GM12864 (cell line): ENCODE measurements around the gene MAP4K5.

Source experiments
- DNase-seq: peaks from one replicate; pipeline ENCODE4 v3.0.0-alpha.2; 2011; ENCODE audit warnings: low read depth
- H3K4me3 ChIP-seq: 2 replicates; pipeline ENCODE4 v1.5.1; 2011; ENCODE audit warnings: mild to moderate bottlenecking, low read depth, low read length, control low read depth
- TF ChIP-seq, protein P1 (sequence below): IDR thresholded peaks from 2 replicates; pipeline ENCODE4 v1.5.1; 2011; ENCODE audit warnings: low read depth, mild to moderate bottlenecking, moderate library complexity, low read length, control low read depth, inconsistent platforms; ENCODE audit errors: missing control alignments

MAP4K5 gene

DNA sequence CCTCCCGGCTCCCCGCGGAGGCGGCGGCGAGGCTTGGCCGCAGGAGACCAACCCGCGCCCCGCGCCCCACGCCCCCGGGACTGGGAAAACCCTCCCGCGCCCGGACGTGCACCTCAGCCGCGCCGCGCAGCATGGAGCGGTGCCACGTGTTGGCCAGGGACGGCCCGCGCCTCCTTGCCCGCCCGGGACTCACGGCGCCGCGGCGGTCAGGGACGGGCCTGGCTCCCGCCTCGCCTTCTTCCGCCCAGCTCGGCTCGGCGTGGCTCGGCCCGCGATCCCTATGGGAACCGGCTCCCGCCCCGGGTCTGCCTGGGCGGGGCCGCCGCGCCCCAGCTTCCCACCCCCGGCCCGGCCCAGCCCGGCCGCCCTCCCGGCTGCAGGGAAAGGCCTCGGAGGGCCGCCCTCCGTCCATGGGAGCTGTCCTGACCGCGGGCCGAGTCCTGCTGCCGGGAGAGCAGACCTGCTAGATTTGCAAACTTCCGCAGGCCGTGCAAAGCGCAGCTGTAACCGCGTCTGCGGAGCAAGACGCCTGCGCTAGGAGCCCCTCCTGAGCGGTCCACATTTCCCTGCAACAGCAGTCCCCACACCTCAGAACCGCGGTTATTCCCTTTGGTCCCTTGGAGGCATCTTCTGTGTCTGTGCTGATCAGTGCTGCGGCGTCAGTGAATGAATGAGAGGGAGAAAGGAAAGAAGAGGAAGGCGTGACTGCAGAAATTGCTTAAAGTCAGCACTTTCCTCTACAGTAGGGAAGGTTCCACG lies 135.6 kb downstream of the MAP4K5 start, which contains the start of gene CDKL1:
Gene CDKL1, minus strand, starts transcription at position 251 of the 759 bp plus-strand sequence. CDS start 1,013 bp downstream, outside the sequence.
- DNase-seq = no peak
- TF ChIP-seq, protein P1, sequence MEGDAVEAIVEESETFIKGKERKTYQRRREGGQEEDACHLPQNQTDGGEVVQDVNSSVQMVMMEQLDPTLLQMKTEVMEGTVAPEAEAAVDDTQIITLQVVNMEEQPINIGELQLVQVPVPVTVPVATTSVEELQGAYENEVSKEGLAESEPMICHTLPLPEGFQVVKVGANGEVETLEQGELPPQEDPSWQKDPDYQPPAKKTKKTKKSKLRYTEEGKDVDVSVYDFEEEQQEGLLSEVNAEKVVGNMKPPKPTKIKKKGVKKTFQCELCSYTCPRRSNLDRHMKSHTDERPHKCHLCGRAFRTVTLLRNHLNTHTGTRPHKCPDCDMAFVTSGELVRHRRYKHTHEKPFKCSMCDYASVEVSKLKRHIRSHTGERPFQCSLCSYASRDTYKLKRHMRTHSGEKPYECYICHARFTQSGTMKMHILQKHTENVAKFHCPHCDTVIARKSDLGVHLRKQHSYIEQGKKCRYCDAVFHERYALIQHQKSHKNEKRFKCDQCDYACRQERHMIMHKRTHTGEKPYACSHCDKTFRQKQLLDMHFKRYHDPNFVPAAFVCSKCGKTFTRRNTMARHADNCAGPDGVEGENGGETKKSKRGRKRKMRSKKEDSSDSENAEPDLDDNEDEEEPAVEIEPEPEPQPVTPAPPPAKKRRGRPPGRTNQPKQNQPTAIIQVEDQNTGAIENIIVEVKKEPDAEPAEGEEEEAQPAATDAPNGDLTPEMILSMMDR = no peak

DNA sequence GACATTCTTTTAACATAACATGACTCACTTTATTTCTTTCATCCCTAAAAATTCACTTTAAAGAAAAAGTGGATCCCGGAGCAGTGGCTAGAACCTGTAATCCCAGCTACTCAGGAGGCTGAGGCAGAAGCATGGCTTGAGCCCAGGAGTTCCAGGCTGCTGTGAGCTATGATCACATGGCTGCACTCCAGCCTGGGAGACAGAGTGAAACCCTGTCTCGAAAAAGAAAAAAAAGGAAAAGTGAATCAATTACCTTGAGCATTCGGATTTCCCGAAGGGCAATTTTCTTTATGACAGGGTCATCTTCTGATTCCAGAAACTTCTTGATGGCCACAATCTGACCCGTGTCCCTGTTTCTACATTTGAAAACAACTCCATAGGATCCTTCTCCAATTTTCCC lies 136.9 kb downstream of the MAP4K5 start:
- peak overlapping the region; percentile 7; the same call in 1 of the 2 replicates for H3K4me3 ChIP-seq
- TF ChIP-seq, protein P1 = no peak
- DNase-seq = no peak

More for the DNA sequence above, 135.6 kb downstream of the MAP4K5 start, which contains the start of gene CDKL1:
- peak within 1 kb of the TSS; percentile 60 for H3K4me3 ChIP-seq

DNA sequence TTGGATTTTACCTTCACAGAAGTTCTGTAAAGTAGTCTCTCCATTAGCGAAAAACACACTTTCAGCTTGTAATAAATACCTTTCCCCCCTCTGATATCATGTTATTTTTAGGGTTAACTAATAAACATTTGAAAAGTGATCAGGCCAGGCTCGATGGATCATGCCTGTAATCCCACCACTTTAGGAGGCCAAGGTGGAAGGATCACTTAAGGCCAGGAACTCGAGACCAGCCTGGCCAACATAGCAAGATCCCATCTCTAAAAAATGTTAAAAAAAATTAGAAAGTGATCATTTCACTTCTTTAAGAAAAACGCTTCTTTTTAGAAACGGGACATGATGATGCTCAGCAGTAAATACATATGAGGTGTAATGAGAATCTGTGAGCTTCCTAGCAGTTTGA lies 137.7 kb downstream of the MAP4K5 start:
- no peak for DNase-seq
- TF ChIP-seq, protein P1 = no peak
- no peak overlapping the region for H3K4me3 ChIP-seq

DNA sequence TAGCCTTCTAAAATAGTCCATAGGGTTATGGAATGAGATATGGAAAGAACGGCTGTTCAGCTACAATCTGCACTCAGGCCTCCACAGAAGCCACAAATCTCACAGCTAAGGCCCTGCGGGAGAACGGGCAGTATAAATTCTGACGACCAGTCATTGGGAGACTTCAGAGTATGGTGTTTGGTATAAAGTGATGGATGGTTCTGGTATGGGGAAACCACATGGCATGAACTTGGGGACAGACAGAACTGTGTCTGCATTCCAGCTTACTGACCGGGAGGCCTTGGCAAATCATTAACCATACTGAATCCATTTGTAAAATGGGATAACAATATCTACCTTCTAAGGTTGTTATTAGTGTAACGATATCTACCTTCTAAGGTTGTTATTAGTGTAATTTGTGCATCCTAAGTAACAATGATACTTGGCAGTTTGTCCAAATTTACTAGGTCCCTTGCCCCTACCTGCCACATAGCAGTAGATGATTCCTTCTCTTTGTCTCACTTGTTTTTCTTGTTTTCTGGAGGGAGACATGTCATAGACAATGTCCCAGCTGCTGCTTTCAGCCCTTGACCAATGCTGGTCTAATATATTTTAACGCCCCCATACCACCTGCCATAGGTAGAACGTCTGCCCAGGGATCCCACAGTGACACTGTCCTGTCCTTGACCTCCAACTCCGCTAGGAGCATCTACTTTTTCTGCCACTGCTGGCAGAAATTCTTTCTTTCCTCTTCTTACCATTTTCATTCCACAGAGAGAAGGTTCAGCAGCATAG lies 142.5 kb downstream of the MAP4K5 start:
- TF ChIP-seq, protein P1 = no peak
- H3K4me3 ChIP-seq = no peak overlapping the region
- no peak for DNase-seq

DNA sequence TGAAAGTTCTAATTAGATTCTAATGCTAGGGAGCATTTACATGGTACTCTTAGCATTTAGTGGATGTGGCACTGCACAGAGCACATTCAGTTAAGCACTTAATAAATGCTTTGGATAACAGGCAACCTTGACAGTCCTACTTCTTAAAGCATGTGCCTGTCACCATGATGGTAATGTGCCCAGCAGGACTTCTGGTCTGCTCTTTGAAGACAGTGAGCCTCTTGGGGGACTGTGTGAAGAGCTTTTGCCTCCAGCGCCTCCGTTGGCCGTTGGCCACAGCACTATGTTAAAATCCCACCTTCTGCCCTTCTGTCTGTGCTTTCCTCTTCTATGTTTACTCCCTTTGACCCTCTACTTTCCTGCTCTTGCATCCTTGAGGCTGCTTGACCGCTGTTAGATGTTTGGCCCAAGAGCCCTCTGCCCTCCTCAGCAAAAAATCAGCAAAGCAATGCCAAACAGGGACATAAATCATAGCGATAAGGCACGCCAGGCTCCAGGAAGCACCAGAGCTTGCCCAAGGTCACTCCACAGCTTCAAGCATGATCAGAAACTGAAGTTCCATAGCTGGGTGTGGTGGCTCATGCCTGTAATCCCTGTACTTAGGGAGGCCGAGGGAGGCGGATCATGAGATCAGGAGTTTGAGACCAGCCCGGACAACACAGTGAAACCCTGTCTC lies 144.0 kb downstream of the MAP4K5 start:
- H3K4me3 ChIP-seq = no peak overlapping the region
- DNase-seq = no peak
- TF ChIP-seq, protein P1 = no peak

DNA sequence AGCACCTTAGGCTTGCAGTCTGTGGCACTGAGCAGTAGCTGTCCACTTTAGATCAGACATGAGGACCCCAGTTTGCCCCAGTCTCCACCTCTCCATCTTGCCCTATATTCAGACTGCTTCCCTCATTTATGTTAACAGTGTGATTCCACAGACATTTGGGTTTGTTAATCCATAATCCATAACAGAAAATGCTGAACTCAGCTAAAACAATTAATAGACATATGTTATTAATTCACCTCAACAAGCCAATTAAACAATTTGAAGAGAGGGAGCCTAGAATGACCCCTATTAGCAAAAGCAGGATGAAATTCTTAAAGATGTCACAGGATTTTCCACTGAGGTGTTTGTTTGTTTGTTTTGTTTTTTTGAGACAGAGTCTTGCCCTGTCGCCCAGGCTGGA lies 144.8 kb downstream of the MAP4K5 start:
- TF ChIP-seq, protein P1 = no peak
- no peak for DNase-seq
- H3K4me3 ChIP-seq = no peak overlapping the region
